IMR-90 (cell line): ENCODE data around the gene LEKR1. TPM values are rescaled to one million over a fixed set of nuclear protein-coding genes. Genes with fewer than 3 reads are reported as not detected.

Experiments used
- ATAC-seq: fragments of 200-7000 bp; cut with Tn5 transposase; 2 replicates; pipeline ENCODE4 v1.9.1; 2020; ENCODE audit warnings: low read depth, mild to moderate bottlenecking, moderate library complexity
- BruUV-seq: library from RNA; stranded (reverse); fragments of 400-500 nt; replicated peaks from 2 replicates; lab custom pipeline; 2021; lab: Mats Ljungman, UMichigan
- CTCF ChIA-PET: fragments of 300-600 bp; formaldehyde crosslinking; extraction: SDS; loops from one replicate; lab custom pipeline; 2021; ENCODE audit warnings: antibody characterized with exemption; lab: Yijun Ruan, JAX
- POLR2A ChIA-PET: fragments of 300-600 bp; sonication (Branson Sonifier 250); formaldehyde crosslinking; loops from one replicate; lab custom pipeline; 2022; ENCODE audit warnings: antibody characterized with exemption; ENCODE audit not compliant: unreplicated experiment; lab: Charles Lee
- DNase-seq: peaks from one replicate; pipeline ENCODE4 v3.0.0; 2013
- H2AFZ ChIP-seq: replicated peaks from 2 replicates; pipeline ENCODE3; 2013; ENCODE audit warnings: low read length, mild to moderate bottlenecking; ENCODE audit not compliant: poor library complexity
- H2AK5ac ChIP-seq: 2 replicates; pipeline ENCODE4 v1.6.1; 2013; ENCODE audit warnings: low read depth, low read length, inconsistent platforms
- H2AK9ac ChIP-seq: replicated peaks from 2 replicates; pipeline ENCODE3; 2013; ENCODE audit warnings: mild to moderate bottlenecking, low read depth, low read length, moderate library complexity; ENCODE audit not compliant: poor library complexity
- H2BK120ac ChIP-seq: 2 replicates; pipeline ENCODE4 v1.6.1; 2013; ENCODE audit warnings: low read depth, low read length, inconsistent platforms
- H2BK15ac ChIP-seq: 3 replicates; pipeline ENCODE4 v1.6.1; 2013; ENCODE audit warnings: low read depth, low read length, inconsistent platforms
- H2BK20ac ChIP-seq: 2 replicates; pipeline ENCODE4 v1.6.1; 2013; ENCODE audit warnings: low read depth, mild to moderate bottlenecking, inconsistent platforms, low read length, moderate library complexity
- H2BK5ac ChIP-seq: 2 replicates; pipeline ENCODE4 v1.6.1; 2013; ENCODE audit warnings: mild to moderate bottlenecking, low read depth, low read length, inconsistent platforms; ENCODE audit not compliant: poor library complexity, severe bottlenecking
- H3K14ac ChIP-seq: replicated peaks from 2 replicates; pipeline ENCODE4 v1.6.1; 2013; ENCODE audit warnings: low read depth, low read length, inconsistent platforms
- H3K18ac ChIP-seq: 2 replicates; pipeline ENCODE4 v1.6.1; 2013; ENCODE audit warnings: low read depth, low read length, control low read depth
- H3K23ac ChIP-seq: 2 replicates; pipeline ENCODE4 v1.6.1; 2013; ENCODE audit warnings: low read depth, low read length, inconsistent platforms
- H3K27ac ChIP-seq: 2 replicates; pipeline ENCODE4 v1.5.1; 2013; ENCODE audit warnings: mild to moderate bottlenecking, control low read depth, low read length; ENCODE audit not compliant: insufficient read depth
- H3K27me3 ChIP-seq: 2 replicates; pipeline ENCODE4 v1.6.1; 2013; ENCODE audit warnings: low read length; ENCODE audit not compliant: control insufficient read depth, insufficient read depth
- H3K36me3 ChIP-seq: 2 replicates; pipeline ENCODE4 v1.6.1; 2013; ENCODE audit warnings: low read length, mixed read lengths; ENCODE audit not compliant: control insufficient read depth, insufficient read depth
- H3K4ac ChIP-seq: 2 replicates; pipeline ENCODE4 v1.6.1; 2013; ENCODE audit warnings: low read depth, low read length, inconsistent platforms
- H3K4me1 ChIP-seq: 2 replicates; pipeline ENCODE4 v1.6.1; 2013; ENCODE audit warnings: low read length, mixed read lengths; ENCODE audit not compliant: control insufficient read depth, insufficient read depth
- H3K4me2 ChIP-seq: 2 replicates; pipeline ENCODE4 v1.6.1; 2013; ENCODE audit warnings: low read depth, mild to moderate bottlenecking, control low read depth, low read length, moderate library complexity
- H3K4me3 ChIP-seq: 2 replicates; pipeline ENCODE4 v1.5.1; 2013; ENCODE audit warnings: low read depth, mild to moderate bottlenecking, control low read depth, low read length, moderate library complexity; ENCODE audit not compliant: insufficient read depth
- H3K56ac ChIP-seq: 2 replicates; pipeline ENCODE4 v1.6.1; 2013; ENCODE audit warnings: low read length, inconsistent platforms; ENCODE audit not compliant: insufficient read depth; ENCODE audit errors: extremely low read depth
- H3K79me1 ChIP-seq, 2 experiments: 2 replicates each; pipeline ENCODE4 v1.6.1; 2013; ENCODE audit warnings: low read length in 2 of 2, inconsistent platforms in 1 of 2, low read depth in 1 of 2
- H3K9ac ChIP-seq: 2 replicates; pipeline ENCODE4 v1.6.1; 2013; ENCODE audit warnings: low read depth, low read length, control low read depth
- H3K9me1 ChIP-seq: 2 replicates; pipeline ENCODE4 v1.6.1; 2013; ENCODE audit warnings: low read length, inconsistent platforms; ENCODE audit not compliant: insufficient read depth
- H3K9me3 ChIP-seq: 2 replicates; pipeline ENCODE4 v1.6.1; 2013; ENCODE audit warnings: low read length; ENCODE audit not compliant: control insufficient read depth, insufficient read depth
- H4K20me1 ChIP-seq: 2 replicates; pipeline ENCODE4 v1.6.1; 2013; ENCODE audit warnings: low read length, inconsistent platforms; ENCODE audit not compliant: insufficient read depth
- H4K5ac ChIP-seq: 2 replicates; pipeline ENCODE4 v1.6.1; 2013; ENCODE audit warnings: mild to moderate bottlenecking, low read depth, low read length, control low read depth
- H4K8ac ChIP-seq, 2 experiments: 2 replicates each; pipeline ENCODE4 v1.6.1; 2013; ENCODE audit warnings: low read depth in 2 of 2, low read length in 2 of 2, control low read depth in 1 of 2, inconsistent platforms in 1 of 2
- H4K91ac ChIP-seq: 2 replicates; pipeline ENCODE4 v1.6.1; 2013; ENCODE audit warnings: low read depth, low read length, inconsistent platforms; ENCODE audit not compliant: insufficient read depth
- CHD1 ChIP-seq: IDR thresholded peaks from 2 replicates; pipeline ENCODE4 v1.6.1; 2012; ENCODE audit warnings: low read depth, low read length, improper control_type of control experiment
- MAFK ChIP-seq: IDR thresholded peaks from 2 replicates; pipeline ENCODE4 v1.6.1; 2012; ENCODE audit warnings: low read depth, low read length, improper control_type of control experiment
- MAZ ChIP-seq: IDR thresholded peaks from 2 replicates; pipeline ENCODE4 v1.6.1; 2012; ENCODE audit warnings: low read depth, mild to moderate bottlenecking, low read length, improper control_type of control experiment, moderate library complexity, borderline replicate concordance
- MXI1 ChIP-seq: IDR thresholded peaks from 2 replicates; pipeline ENCODE4 v1.6.1; 2012; ENCODE audit warnings: low read depth, mild to moderate bottlenecking, low read length, moderate library complexity, borderline replicate concordance
- NFE2L2 ChIP-seq: fragments of 150-350 bp; IDR thresholded peaks from 2 replicates; pipeline ENCODE4 v1.6.1; 2016; ENCODE audit warnings: low read depth, mild to moderate bottlenecking, low read length
- POLR2A ChIP-seq: IDR thresholded peaks from 2 replicates; pipeline ENCODE4 v1.6.1; 2012; ENCODE audit warnings: mild to moderate bottlenecking, low read depth, low read length
- RCOR1 ChIP-seq: IDR thresholded peaks from 2 replicates; pipeline ENCODE4 v1.6.1; 2012; ENCODE audit warnings: mild to moderate bottlenecking, low read length, improper control_type of control experiment; ENCODE audit not compliant: insufficient replicate concordance
- USF2 ChIP-seq: fragments of 150-350 bp; IDR thresholded peaks from 2 replicates; pipeline ENCODE4 v1.6.1; 2017; ENCODE audit warnings: mild to moderate bottlenecking, antibody characterized with exemption, low read length, low read depth
- WGBS, 2 experiments: methylation state at CpG; one replicate each; pipeline versions ENCODE4 v1.1.5 to v1.1.7; 2013; ENCODE audit warnings: missing lambda C conversion rate in 2 of 2; ENCODE audit not compliant: insufficient read length in 1 of 2; ENCODE audit errors: extremely low coverage in 2 of 2; 5-methylcytosine and 5-hydroxymethylcytosine counted together
- dilution Hi-C: fragments of 300-500 bp; cut with HindIII; formaldehyde crosslinking; loops from one replicate; pipeline ENCODE4 v1.14.3; 2018; ENCODE audit warnings: low sequenced_read_pairs; ENCODE audit not compliant: unreplicated experiment
- in situ Hi-C: fragments of 300-500 bp; cut with MboI; formaldehyde crosslinking; loops from 3 replicates; pipeline ENCODE4 v1.14.3; 2019; ENCODE audit warnings: low sequenced_read_pairs, inconsistent platforms, mixed read lengths
- intact Hi-C: fragments of 100-400 bp; cut with micrococcal nuclease; formaldehyde crosslinking; loops from 2 replicates; pipeline ENCODE4 v1.10.0; 2022
- polyA plus RNA-seq, 3 experiments: library from polyadenylated mRNA; depleted of rRNA; stranded (reverse); fragments of >200 nt; gene quantifications; 2 replicates each; pipeline ENCODE4 v1.2.3, GENCODE V29; 2012; ENCODE audit warnings: low replicate concordance in 1 of 3
- total RNA-seq: library from RNA; depleted of rRNA; stranded (reverse); fragments of >200 nt; gene quantifications from 2 replicates; pipeline ENCODE4 v1.2.3, GENCODE V29; 2012

The LEKR1 gene
- total and polyA plus RNA-seq, 2 of the 4 experiments (the other 2 are of a cell fraction) = 0.19 to 0.36 TPM

- H3K27ac ChIP-seq = no peak overlapping the region
- H3K4me3 ChIP-seq = no peak overlapping the region
- no peak overlapping the region for H2AFZ ChIP-seq
- H3K4me2 ChIP-seq = no peak overlapping the region
- H4K20me1 ChIP-seq = no peaks in the 10 kb centered on the region
- no TSS peak for BruUV-seq
- ATAC-seq = no peak
- dilution Hi-C loops = no loop called here
- no peaks in the 10 kb centered on the region for H3K9me3 ChIP-seq
- H3K56ac ChIP-seq = no peak overlapping the region
- POLR2A ChIA-PET = no interaction called here
- no peaks in the 10 kb centered on the region for H3K79me1 ChIP-seq
- CTCF ChIA-PET = no interaction called here
- no peaks in the 10 kb centered on the region for H3K36me3 ChIP-seq
- H4K91ac ChIP-seq = no peak overlapping the region
- H2BK20ac ChIP-seq = no peak overlapping the region
- H3K18ac ChIP-seq = no peak overlapping the region
- H2AK9ac ChIP-seq = no peak overlapping the region
- H3K9me1 ChIP-seq = no peaks in the 10 kb centered on the region
- no peak for DNase-seq
- H2BK15ac ChIP-seq = no peak overlapping the region
- H3K23ac ChIP-seq = no peak overlapping the region
- no peak for TF ChIP-seq MXI1
- TF ChIP-seq MAZ = no peak
- TF ChIP-seq POLR2A = no peak
- TF ChIP-seq USF2 = no peak
- no peak for TF ChIP-seq RCOR1
- no peak for TF ChIP-seq MAFK
- no peak for TF ChIP-seq CHD1
- TF ChIP-seq NFE2L2 = no peak
- H3K4me1 ChIP-seq = no peaks in the 10 kb centered on the region
- H3K4ac ChIP-seq = no peak overlapping the region
- H4K5ac ChIP-seq = no peak overlapping the region
- in situ Hi-C loops = no loop called here
- no CpG with 5 or more reads among the region's 1 CpG for WGBS, 2 experiments
- H2BK120ac ChIP-seq = no peak overlapping the region
- H3K9ac ChIP-seq = no peak overlapping the region
- no peak overlapping the region for H3K14ac ChIP-seq
- H2AK5ac ChIP-seq = no peak overlapping the region
- no peak overlapping the region for H2BK5ac ChIP-seq
- intact Hi-C loops = loop anchor here (5.0 kb wide), 2 partner anchors 195 to 270 kb away; partner anchors contain the start of gene TIPARP
- H4K8ac ChIP-seq = no peak overlapping the region
- H3K27me3 ChIP-seq = no peaks in the 10 kb centered on the region
These were observed 41.0 kb downstream of the LEKR1 start for GRCh38 chr3:156867174-156867573.
